NCI-H774 (cell line): ENCODE measurements around the gene COPS3.

Source experiments
- DNase-seq: peaks from one replicate; lab custom pipeline; 2025; lab: John Stamatoyannopoulos, UW

Gene COPS3

GRCh38 chr17:17280613-17281549 lies at the start of gene COPS3:
TSS of gene COPS3 (minus strand) at chr17:17281246. CDS start at chr17:17281186, 60 bp downstream.
- peak; percentile 88 for DNase-seq

- no peak for DNase-seq
Measured at GRCh38 chr17:17328251-17328650, 47.2 kb upstream of the COPS3 start.

GRCh38 chr17:17326275-17326875 lies 45.3 kb upstream of the COPS3 start:
- DNase-seq: no peak

- DNase-seq: no peak
Measured at GRCh38 chr17:17325816-17326215, 44.8 kb upstream of the COPS3 start.

- no peak for DNase-seq
Measured at GRCh38 chr17:17325228-17325627, 44.2 kb upstream of the COPS3 start.

GRCh38 chr17:17324616-17325015 lies 43.6 kb upstream of the COPS3 start:
- no peak for DNase-seq

- no peak for DNase-seq
Measured at GRCh38 chr17:17322516-17323510, 41.8 kb upstream of the COPS3 start.

- no peak for DNase-seq
Measured at GRCh38 chr17:17321356-17322025, 40.4 kb upstream of the COPS3 start.

- DNase-seq: no peak
Measured at GRCh38 chr17:17320911-17321220, 39.8 kb upstream of the COPS3 start.

- DNase-seq: no peak
Measured at GRCh38 chr17:17320188-17320910, 39.3 kb upstream of the COPS3 start.

GRCh38 chr17:17315142-17315821 lies 34.2 kb upstream of the COPS3 start:
- DNase-seq: peak; percentile 16

- no peak for DNase-seq
Measured at GRCh38 chr17:17314501-17315071, 33.5 kb upstream of the COPS3 start.

- no peak for DNase-seq
Measured at GRCh38 chr17:17313350-17313991, 32.4 kb upstream of the COPS3 start.

GRCh38 chr17:17309356-17309755 lies 28.3 kb upstream of the COPS3 start:
- DNase-seq: no peak

GRCh38 chr17:17305281-17305801 lies 24.3 kb upstream of the COPS3 start:
- no peak for DNase-seq

GRCh38 chr17:17304521-17304985 lies 23.5 kb upstream of the COPS3 start:
- no peak for DNase-seq

- DNase-seq: no peak
Measured at GRCh38 chr17:17303847-17304490, 22.9 kb upstream of the COPS3 start.

- peak; percentile 61 for DNase-seq
Measured at GRCh38 chr17:17303010-17303846, 22.2 kb upstream of the COPS3 start, which contains the start of gene NT5M. TSS of gene NT5M (plus strand) at chr17:17303373. CDS start at chr17:17303551, 178 bp downstream.
